Stimulated activated CD4-positive, alpha-beta T cell treated with anti-CD3 and anti-CD28 coated beads, TNF-alpha, amount 100 ng/mL, for 24 hours (primary cell): ENCODE data around the gene ITCH.
"Not testable (repeated sequence)": the region's sequence is repeated elsewhere in the genome, so short reads cannot be mapped to it uniquely, and the experiment has no call there.

Experiments
- DNase-seq, 3 experiments: peaks; one replicate each; pipeline ENCODE4 v3.0.0-alpha.2; 2020; ENCODE audit warnings: low read depth in 3 of 3

Gene ITCH

DNA sequence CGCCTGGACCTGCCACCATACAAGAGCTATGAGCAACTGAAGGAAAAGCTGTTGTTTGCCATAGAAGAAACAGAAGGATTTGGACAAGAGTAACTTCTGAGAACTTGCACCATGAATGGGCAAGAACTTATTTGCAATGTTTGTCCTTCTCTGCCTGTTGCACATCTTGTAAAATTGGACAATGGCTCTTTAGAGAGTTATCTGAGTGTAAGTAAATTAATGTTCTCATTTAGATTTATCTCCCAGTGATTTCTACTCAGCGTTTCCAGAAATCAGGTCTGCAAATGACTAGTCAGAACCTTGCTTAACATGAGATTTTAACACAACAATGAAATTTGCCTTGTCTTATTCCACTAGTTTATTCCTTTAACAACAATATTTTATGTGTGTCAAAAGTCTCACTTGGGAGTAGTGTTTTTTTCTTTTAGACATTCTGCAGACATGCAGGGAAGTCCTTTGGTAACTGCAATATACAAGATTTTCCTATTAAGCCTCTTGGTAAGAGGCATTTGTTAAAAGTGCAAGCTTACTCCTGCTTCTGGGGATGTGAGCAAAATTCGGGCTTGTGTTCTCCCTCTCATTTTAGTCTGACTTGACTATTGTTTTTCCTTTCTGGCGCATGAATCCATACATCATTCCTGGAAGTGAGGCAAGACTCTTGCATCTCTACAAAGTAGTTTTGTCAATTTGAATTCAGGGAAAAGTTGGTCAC, 144.8 kb downstream of the ITCH start:
- no peak for DNase-seq

DNA sequence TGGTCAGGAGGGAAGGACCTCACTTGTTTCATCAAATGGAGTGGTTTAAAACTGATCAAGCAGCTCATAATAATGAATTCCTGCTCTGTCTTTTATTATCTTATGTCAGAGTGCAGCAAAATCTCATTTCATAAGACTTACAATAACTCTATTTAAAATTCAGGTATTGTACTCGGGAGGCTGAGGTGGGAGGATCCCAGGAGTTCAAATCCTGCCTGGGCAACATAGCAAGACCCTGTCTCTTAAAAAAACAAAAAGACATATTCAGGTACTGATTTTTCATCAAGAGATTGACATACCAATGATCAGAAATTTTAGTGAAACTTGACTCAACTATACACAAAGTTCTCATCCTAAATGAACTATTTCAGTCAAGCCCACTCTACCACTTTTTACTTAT, 147.5 kb downstream of the ITCH start:
- DNase-seq, result no peak

DNA sequence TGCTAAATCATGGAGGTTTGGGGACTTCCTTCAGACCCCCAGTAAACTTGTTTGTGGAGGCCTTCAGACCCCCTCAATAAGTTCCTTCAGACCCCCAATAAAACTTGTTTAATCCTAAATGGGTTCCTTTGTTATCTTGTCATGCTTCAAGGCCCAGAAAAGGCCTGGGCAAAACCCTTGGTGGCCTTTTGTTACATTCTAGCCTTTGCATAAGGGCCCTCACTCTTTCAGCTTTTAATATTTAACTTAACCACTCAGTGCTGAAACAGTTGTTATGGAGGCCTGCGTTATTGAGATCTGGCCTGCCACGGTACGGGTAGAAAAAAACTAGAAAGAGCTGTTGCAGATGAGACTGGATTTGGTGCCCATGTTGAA, 148.8 kb downstream of the ITCH start:
- no peak for DNase-seq

DNA sequence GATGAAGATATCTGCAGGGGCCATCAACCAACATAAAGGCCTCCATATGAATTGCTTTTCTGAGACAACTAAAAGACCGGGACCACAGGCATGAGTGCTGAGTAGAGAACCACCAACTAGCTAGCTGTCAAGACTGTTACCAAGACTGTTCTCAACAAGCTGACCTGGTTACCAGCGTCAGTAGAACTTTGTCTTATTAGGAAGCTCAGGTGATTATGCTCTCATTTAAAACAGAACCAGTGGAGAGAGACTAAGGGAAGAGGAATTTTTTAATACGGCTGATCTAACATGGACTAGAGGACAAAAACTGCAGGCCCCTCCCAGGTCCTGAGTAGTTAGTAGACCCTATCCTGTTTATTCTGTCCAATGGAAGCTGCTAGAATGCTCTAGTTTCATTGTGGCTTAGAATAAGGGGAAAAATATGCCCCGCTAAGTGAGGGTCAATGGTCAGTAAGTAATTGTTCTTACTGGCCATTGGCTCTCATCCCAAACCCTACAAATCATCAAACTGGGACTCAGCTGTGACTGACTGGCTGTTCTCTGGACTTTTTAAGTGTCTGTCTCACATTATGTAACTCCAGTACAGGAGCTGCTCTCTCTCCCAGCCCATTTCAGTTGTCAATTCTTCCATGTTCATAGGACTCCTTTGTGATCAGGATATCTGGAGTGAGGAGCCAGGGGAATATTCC, 149.3 kb downstream of the ITCH start:
- DNase-seq, result no peak

DNA sequence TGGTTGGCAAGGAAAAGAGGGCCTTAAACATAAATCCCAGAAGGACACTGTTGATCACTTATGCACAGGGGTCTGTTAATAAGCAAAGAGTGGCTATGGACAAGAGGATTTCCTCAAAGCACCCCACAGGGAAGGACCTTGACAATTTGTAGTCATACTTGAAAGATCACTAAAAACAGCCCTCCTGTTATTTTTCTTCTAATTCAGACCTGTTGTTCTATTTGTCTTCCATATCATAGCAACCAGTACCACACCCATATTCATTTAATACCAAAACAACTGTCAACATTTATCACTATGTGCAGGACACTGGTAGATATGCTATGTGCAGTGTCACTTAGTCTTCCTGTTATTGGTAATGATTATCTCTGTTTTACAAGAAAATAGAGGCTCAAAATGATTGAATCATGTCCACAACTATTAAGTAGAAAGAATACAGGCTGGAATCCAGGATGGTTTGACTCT, 149.9 kb downstream of the ITCH start:
- no peak for DNase-seq

DNA sequence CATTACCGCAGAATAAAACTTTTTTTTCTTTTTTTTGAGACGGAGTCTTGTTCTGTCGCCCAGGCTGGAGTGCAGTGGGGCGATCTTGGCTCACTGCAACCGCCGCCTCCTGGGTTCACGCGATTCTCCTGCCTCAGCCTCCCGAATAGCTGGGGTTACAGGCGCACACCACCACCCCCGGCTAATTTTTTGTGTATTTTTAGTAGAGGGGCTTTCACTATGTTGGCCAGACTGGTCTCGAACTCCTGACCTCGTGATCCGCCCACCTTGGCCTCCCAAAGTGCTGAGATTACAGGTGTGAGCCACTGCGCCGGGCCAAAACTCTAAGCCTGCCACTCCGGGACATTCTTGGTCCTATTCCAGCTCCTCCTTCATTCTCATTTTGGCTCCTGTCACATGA, 151.0 kb downstream of the ITCH start:
- DNase-seq, result not testable (repeated sequence)

DNA sequence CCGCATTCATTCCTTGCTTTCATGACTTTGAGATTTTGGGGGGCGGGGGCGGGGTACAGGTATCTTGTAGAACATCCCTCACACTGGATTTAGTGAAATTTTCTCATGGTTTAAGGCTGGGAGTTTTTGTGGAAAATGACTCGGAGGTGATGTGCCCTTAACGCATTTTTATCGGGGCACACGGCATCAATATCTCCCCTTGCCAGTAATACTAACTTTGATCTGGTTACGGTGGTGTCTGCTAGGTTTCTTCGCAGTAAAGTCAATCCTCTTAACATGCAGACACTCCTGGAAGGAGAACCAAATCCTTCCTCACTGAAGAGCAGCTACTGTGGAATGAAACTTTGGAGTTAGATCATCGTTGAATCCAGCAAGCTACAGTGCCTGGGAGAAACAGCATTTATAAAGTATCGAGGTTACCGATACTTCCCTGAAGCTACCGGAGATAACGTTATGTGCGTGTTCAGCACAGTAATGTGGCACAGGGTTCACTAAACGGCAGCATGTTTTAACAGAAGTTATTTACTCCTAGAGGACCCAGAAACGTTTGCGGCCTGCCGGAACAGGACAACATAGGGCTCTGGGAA, 151.9 kb downstream of the ITCH start:
- DNase-seq, result no peak

DNA sequence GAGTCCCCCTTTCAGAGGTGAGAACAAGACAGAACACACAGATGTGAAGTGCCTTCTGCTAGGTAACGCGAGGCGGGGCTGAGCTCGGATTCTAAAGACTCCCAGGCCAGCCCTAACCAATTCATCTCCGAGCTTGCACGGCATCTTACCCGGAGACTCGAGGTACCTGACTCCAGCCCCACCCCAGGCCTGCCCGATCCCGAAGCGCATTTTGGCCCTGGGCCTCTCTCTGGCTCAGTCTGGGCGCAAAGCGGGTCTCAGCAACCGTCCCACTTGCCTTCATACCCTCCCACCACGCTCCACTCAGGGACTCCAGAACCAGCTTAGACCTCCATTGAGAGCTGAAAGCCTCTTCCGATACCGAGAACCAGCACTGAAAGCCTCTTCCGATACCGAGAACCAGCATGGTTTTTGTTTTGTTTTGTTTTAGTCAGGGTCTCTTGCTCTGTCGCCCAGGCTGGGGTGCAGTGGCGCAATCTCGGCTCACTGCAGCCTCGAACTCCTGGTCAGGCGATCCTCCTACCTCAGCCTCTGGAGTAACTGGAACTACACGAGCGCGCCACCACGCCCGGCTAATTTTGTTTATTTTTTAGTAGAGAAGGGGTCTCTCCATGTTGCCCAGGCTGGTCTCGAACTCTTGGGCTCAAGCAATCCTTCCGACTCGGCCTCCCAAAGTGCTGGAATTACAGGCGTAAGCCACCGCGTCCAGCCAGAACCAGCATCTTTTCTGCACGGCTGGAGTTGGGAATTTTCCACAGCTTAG, 152.6 kb downstream of the ITCH start:
- DNase-seq, result peak; percentile 39 to 64 (median 54)

DNA sequence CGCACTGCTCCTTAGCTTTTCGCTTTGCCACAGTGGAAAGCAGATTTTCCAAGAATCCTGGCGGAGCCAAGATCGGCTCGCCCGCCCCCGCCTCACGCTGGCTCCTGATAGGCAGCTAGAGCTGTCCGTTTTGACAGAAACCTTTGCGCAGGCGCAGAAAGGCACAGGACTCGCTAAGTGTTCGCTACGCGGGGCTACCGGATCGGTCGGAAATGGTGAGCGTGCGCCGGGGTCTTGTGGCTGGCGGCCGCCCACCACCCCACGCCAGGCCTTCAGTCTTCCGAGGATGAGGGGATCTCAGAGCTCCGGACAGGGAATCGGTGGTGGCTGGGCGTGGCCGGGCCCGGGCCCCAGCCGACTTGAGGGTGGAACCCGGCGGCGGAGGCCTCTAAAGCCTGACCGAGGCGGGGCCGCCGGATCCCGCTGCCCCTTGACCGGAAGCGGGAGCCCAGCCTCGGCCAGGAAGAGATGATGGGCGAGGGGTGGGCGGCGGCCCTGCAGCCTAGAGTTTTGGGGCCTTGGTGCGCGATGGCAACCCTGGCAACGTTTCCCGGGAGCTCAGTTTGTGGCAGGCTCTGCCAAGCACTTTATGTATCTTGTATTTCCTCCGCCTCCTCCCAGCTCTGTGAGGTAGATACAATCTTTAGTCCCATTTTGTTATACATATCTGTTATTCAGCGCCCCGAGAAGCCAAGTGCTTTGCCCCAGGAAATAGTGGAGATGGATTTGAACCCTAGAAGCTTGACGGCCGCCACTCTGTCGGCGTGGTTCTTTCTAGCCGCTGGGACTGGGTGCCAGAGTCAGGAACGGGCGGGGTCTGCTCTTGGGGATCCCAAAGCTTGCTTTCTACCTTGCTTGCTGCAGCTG, 153.4 kb downstream of the ITCH start, which contains the start of gene DYNLRB1:
TSS of gene DYNLRB1 (plus strand) at position 176 of the 867 bp plus-strand sequence. CDS start at position 213, 37 bp downstream.
- peak; percentile 89 to 95 (median 93) for DNase-seq

DNA sequence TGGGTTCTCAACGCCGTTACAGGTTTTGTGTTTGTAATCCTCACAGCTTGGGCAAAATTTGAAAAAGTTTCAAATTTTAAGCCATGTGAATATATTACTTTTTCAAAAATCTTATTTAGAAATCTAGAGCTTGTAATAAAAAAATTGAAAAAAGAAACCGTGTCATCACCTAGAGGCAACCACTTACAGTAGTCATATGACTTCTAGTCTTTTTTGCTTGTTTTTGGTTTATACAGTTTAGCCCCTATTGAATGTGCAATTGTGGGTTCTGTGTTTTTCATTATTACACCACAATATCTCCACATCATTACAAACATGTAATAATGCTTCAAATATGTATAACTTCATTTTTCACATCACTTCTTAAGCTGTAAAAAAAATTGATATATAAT, 154.0 kb downstream of the ITCH start:
- no peak for DNase-seq

DNA sequence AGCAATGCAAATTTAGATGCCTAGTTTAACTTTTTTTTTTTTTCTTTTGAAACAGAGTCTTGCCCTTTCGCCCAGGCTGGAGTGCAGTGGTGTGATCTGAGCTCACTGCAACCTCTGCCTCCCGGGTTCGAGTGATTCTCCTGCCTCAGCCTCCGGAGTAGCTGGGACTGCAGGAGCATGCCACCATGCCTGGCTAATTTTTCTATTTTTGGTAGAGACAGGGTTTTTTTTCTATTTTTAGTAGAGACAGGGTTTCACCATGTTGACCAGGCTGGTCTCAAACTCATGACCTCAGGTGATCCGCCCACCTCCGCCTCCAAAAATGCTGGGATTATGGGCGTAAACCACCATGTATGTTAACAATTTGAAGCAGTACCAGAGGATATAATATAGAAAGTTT, 155.8 kb downstream of the ITCH start:
- not testable (repeated sequence) for DNase-seq

DNA sequence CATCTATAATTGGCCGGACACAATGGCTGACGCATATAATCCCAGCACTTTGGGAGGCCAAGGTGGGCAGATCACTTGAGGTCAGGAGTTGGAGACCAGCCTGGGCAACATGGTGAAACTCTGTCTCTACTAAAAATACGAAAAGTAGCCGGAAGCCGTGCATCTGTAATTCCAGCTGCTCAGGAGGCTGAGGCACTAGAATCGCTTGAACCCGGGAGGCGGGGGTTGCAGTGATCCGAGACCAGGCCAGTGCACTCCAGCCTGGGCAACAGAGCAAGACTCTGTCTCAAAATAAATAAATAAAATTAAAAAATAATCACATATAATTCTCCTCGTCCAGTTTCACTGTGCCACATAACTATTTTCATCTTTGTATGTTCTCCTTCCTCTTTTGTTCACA, 156.8 kb downstream of the ITCH start:
- not testable (repeated sequence) for DNase-seq

DNA sequence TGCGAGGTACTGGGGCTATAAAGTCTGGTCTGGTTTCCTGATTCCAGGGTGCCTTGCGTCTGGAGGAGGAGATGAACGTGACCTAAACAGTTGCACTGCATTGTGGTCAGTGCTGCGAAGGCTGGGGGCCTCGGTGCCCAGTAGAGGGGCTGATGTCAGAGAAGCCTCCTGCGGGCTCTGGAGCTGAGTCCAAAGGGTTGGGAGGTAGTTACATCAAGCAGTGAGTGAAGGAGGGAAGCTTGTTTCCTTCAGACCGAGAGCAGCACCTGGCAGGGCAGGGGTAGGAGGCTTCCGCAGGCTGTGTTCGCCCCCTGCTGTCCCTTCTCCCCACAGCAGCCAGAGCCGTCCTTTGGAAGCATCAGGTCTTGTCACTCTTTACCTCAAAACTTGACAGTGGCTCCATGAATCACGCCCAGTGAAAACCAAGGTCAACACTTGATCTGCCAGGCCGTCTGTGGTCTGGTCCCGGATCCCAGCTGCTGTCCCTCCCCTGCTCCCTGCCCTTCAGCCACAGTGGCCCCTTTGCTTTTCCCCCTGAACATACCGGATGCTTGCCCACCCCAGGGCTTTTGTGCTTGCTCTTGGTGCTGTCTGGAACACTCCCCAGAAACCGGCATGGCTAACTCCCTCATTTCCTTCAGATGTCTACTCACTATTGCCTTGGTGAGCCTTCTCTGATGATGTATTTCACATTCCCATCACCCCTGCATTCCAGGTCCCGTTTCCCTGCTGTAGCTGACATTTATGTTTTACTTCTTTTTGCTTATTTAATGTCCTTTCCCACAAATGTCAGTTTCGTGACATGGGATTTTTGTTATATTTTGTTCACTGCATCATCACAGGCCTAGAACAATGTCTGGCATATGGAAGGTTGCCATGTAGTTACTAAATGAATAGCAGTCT, 160.1 kb downstream of the ITCH start:
- DNase-seq, result peak in 1 of 3 experiments; percentile 47

DNA sequence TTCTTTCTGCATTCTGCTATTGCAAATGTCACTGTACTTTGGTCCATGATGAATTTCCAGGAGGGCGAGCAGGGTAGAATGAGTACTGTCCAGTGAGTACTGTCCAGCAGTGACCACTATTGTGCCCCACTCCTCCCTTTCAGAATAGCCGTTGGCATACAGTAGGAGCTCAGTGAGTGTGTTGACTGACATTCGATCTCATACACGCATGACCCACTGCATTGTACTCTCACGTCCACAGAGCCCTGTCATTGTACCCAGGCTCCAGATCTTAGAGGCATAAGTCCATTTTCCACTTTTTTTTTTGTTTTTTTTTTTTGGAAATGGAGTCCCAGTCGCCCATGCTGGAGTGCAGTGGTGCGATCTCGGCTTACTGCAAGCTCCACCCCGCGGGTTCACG, 161.4 kb downstream of the ITCH start:
- DNase-seq, result no peak

DNA sequence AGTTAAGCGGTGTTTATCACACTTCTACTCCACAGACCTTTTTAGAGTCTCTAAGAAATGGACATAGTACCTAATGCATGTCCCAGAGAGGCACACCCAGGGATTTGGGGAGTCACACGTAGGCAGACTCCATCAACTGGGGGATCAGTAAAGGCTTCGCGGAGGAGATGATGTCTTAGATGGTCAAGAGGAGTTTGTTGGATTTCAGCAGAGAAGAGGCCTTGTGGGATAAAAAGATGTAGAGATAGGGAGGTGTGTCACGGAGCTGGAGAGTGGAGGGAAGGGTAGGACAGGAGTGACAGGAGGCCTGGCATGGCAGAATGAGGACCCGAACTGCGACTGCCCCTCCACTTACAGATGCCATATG, 162.3 kb downstream of the ITCH start:
- no peak for DNase-seq

DNA sequence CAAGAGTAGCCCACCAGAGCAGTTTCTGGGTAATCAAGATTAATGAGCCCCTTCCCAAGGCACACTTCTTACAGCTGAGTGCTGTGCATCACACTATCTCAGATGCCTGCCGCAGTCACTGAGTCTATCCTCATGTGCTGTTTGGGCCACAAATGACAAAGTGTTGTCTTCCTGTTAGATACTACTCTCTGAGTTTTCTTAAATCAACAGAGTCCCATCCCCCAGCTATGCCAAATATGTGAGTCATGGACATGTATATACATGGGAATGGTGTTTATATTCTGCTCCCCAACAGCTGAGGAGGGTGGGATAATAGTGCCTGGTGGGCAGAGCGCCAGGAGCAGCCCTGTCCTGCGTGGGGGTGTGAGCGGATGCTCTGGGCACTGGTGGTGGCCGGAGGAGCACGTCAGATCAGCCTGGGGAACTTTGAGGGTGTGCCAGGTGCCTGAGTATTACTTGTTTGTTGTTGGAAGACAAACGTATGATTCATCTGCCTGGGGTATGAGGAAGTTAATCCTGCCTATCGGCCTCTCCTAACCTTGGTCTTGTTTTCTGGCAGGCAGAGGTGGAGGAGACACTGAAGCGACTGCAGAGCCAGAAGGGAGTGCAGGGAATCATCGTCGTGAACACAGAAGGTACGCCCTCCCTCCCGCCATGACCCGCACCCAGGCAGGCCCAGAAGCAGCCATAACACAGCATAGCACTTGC, 162.8 kb downstream of the ITCH start:
- DNase-seq, result no peak

DNA sequence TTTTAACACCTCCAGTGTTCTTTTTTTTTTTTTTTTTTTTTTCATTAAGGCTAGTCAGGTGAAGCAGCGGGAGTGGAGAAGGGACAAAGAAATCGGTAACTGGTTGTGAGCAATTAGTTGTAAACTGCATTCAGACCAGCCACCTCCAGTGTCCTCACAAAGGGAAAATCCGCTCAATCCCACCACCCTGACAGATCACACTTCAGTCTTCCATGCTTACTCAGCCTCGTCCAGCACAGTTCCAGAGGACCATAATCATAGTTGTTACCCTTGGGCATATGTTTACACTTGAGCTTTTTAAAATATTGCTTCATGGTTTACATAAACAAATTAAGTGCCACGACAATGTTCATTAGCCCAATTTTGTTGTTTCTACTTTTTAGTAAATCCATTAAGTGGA, 163.4 kb downstream of the ITCH start:
- no peak for DNase-seq

DNA sequence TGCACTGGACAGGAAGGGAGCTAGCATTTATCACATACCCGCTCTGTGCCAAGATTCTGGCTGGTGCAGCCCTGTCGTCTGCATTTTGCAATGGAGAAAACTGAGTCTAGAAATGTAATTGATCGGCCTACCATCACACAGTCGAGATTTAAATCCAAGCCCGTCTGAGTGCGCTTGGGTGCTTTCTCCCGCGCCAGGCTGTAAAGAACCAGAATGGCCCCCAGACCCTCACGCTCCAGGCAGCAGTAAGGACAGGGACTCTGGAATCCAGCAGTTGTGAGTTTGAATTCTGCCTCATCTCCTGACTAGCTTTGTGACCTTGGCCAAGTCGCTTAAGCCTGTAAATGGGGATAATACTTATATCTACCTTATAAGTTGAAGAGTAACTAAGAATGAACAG, 163.9 kb downstream of the ITCH start:
- DNase-seq, result no peak

DNA sequence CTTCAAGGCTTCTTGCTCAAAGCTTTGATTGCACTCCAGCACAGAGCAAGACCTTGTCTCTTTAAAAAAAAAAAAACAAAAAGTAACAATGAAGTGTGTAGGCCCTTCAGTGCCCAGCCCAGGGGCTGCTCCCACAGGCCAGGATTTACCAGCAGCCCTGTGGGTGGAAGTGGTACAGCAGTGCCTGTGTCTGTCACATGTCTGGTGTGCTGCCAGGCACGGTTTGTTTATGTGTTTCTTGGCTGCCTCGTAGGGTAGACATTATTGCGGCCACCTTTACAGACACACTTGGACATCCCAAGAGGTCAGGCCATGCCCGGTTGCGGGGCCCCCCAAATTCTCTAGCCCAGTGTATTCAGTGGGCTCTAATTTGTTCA, 165.8 kb downstream of the ITCH start:
- DNase-seq, result no peak

DNA sequence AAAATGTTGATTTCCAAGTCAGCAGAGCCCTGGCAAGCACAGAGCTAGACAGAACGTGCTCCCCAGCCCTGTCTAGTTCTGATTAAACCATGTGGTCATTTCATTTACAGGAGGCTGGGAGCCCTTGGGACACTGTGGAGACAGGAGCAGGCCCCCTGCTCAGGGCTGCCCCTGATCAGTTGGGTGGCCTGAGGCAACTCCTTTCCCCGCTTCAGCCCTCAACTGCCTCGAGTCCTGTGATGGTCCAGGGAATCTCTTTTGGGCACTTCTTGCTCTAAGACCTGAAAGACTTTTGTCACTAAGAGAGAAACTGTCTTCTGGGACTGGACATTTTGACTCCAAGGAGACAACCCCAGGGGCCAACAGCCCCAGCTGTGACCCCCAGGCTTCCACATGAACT, 166.7 kb downstream of the ITCH start:
- DNase-seq, result no peak
